Natural killer cell (primary cell): ENCODE measurements around the gene ZNF511. TPM values are rescaled to one million over a fixed set of nuclear protein-coding genes. Genes with fewer than 3 reads are reported as not detected.
A peak's percentile ranks its signal among the peaks of the same experiment; 100 is the strongest.

Experiments used
- ATAC-seq, 3 donors: fragments of 150-1000 bp in 2 of 3; fragments of 200-7000 bp in 1 of 3; cut with Tn5 transposase; 1 replicate in 1 of 3; 2 replicates in 2 of 3; pipeline ENCODE4 v1.10.0; 2021; ENCODE audit warnings: mild to moderate bottlenecking in 2 of 3, moderate library complexity in 2 of 3
- DNase-seq, 2 donors: peaks; one replicate each; pipeline versions ENCODE4 v3.0.0 to v3.0.0-alpha.2; 2013 to 2021; ENCODE audit warnings: mixed read lengths in 1 of 2
- H3K27ac ChIP-seq: one replicate; pipeline ENCODE4 v1.5.1; 2013; ENCODE audit warnings: mild to moderate bottlenecking, low read length
- H3K27me3 ChIP-seq: one replicate; pipeline ENCODE4 v1.6.1; 2013; ENCODE audit warnings: low read length; ENCODE audit not compliant: control insufficient read depth, insufficient read depth
- H3K36me3 ChIP-seq: one replicate; pipeline ENCODE4 v1.6.1; 2013; ENCODE audit warnings: low read length; ENCODE audit not compliant: control insufficient read depth, insufficient read depth
- H3K4me1 ChIP-seq: one replicate; pipeline ENCODE4 v1.6.1; 2013; ENCODE audit warnings: low read length; ENCODE audit not compliant: control insufficient read depth, insufficient read depth
- H3K4me3 ChIP-seq: one replicate; pipeline ENCODE4 v1.5.1; 2013; ENCODE audit warnings: low read length
- H3K9me3 ChIP-seq: one replicate; pipeline ENCODE4 v1.6.1; 2013; ENCODE audit warnings: low read length; ENCODE audit not compliant: control insufficient read depth, insufficient read depth
- H3K27ac Mint-ChIP-seq, 2 donors: one replicate each; pipeline ENCODE4 v1.8.0; 2022; ENCODE audit warnings: mild to moderate bottlenecking in 2 of 2, mixed read lengths in 2 of 2, moderate library complexity in 1 of 2
- H3K27me3 Mint-ChIP-seq, 2 donors: one replicate each; pipeline ENCODE4 v1.8.0; 2022; ENCODE audit warnings: low read depth in 2 of 2, mixed read lengths in 2 of 2
- H3K36me3 Mint-ChIP-seq: one replicate; pipeline ENCODE4 v1.8.0; 2022; ENCODE audit warnings: mixed read lengths
- H3K4me1 Mint-ChIP-seq, 2 donors: one replicate each; pipeline ENCODE4 v1.8.0; 2022; ENCODE audit warnings: mixed read lengths in 2 of 2
- H3K4me3 Mint-ChIP-seq: one replicate; pipeline ENCODE4 v1.8.0; 2022; ENCODE audit warnings: mild to moderate bottlenecking, moderate library complexity, mixed read lengths
- H3K9me3 Mint-ChIP-seq, 2 donors: one replicate each; pipeline ENCODE4 v1.8.0; 2022; ENCODE audit warnings: mixed read lengths in 2 of 2
- WGBS: methylation state at CpG from one replicate; pipeline ENCODE4 v1.1.7; 2013; ENCODE audit warnings: missing lambda C conversion rate; ENCODE audit not compliant: insufficient coverage; 5-methylcytosine and 5-hydroxymethylcytosine counted together
- intact Hi-C: fragments of 100-400 bp; cut with micrococcal nuclease; formaldehyde crosslinking; loops from one replicate; pipeline ENCODE4 v1.14.2; 2022
- total RNA-seq, 4 donors: library from RNA; stranded (reverse); fragments of 120-200 nt in 1 of 4; gene quantifications; one replicate each; pipeline versions ENCODE4 v1.2.3 to v1.2.4, GENCODE V29; 2013 to 2022
- TF ChIP-seq, protein P1 (sequence below): fragments of 200-600 bp; IDR thresholded peaks from one replicate; pipeline ENCODE4 v1.8.0; 2022; ENCODE audit warnings: antibody characterized with exemption

ZNF511 gene
- total RNA-seq, 3 donors from 2014 or later (not counting 1 experiment from before 2014, with no cell fraction given): 28.1 to 39.0 (median 32.4) TPM

- Histone ChIP-seq H3K27ac (no peak overlapping the region), H3K4me1 (peaks cover 3% of the 10 kb centered on the region), H3K4me3 (no peak overlapping the region), H3K27me3 (no peaks in the 10 kb centered on the region), H3K9me3 (no peaks in the 10 kb centered on the region), H3K36me3 (peaks cover 76% of the 10 kb centered on the region)
- H3K9me3 Mint-ChIP-seq: no peaks in the 10 kb centered on the region
- 95% methylated on average over 46 of the region's 46 CpGs for WGBS
- no peak overlapping the region for H3K4me3 Mint-ChIP-seq
- no peaks in the 10 kb centered on the region for H3K27me3 Mint-ChIP-seq
- H3K4me1 Mint-ChIP-seq: peaks cover 0 to 6% of the 10 kb centered on the region in 2 donors
- intact Hi-C loops: no loop called here
- H3K27ac Mint-ChIP-seq: no peak overlapping the region
- DNase-seq: no peak
- ATAC-seq: no peak
- H3K36me3 Mint-ChIP-seq: peaks cover 20% of the 10 kb centered on the region
- TF ChIP-seq, protein P1, sequence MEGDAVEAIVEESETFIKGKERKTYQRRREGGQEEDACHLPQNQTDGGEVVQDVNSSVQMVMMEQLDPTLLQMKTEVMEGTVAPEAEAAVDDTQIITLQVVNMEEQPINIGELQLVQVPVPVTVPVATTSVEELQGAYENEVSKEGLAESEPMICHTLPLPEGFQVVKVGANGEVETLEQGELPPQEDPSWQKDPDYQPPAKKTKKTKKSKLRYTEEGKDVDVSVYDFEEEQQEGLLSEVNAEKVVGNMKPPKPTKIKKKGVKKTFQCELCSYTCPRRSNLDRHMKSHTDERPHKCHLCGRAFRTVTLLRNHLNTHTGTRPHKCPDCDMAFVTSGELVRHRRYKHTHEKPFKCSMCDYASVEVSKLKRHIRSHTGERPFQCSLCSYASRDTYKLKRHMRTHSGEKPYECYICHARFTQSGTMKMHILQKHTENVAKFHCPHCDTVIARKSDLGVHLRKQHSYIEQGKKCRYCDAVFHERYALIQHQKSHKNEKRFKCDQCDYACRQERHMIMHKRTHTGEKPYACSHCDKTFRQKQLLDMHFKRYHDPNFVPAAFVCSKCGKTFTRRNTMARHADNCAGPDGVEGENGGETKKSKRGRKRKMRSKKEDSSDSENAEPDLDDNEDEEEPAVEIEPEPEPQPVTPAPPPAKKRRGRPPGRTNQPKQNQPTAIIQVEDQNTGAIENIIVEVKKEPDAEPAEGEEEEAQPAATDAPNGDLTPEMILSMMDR: no peak
Measured at GRCh38 chr10:133287832-133288500, 20.7 kb upstream of the ZNF511 start.

DNA sequence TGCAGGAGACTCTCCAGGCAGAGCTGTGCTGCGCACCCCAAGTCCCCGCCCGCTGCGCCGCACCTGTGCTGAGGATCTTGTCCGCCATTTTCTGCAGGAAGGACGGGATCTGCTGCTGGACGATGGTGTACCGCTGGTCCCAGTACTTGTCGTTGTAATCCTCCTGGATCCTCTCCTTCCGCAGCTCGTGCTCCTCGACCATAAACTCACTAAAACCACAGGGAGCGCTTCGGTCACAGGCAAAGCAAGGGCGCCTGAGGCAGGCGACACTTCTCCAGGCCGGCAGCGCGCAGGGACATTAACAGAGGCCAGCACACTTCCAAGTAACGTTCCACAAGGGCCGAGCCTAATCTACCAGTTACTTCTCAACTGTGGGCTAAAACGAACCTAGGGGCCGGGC, 19.0 kb upstream of the ZNF511 start:
- no peak for DNase-seq
- ATAC-seq: no peak
- Histone ChIP-seq H3K36me3 (peaks cover 76% of the 10 kb centered on the region), H3K4me1 (peaks cover 7% of the 10 kb centered on the region), H3K27me3 (no peaks in the 10 kb centered on the region), H3K4me3 (no peak overlapping the region), H3K27ac (no peak overlapping the region), H3K9me3 (no peaks in the 10 kb centered on the region)
- TF ChIP-seq, protein P1: no peak
- Mint-ChIP-seq H3K27me3 (no peaks in the 10 kb centered on the region), H3K27ac (no peak overlapping the region), H3K4me3 (no peak overlapping the region), H3K9me3 (no peaks in the 10 kb centered on the region), H3K4me1 (peaks cover 0 to 6% of the 10 kb centered on the region in 2 donors), H3K36me3 (peaks cover 16% of the 10 kb centered on the region)
- 94% methylated on average over 24 of the region's 24 CpGs for WGBS
- intact Hi-C loops: no loop called here

GRCh38 chr10:133292919-133293809, 15.6 kb upstream of the ZNF511 start:
- H3K9me3 Mint-ChIP-seq: no peaks in the 10 kb centered on the region
- H3K27me3 Mint-ChIP-seq: no peaks in the 10 kb centered on the region
- WGBS: 96% methylated on average over 38 of the region's 38 CpGs
- TF ChIP-seq, protein P1: no peak
- DNase-seq: no peak
- ATAC-seq: peak in 2 of 3 donors; percentile 15 to 34
- H3K36me3 Mint-ChIP-seq: peaks cover 6% of the 10 kb centered on the region
- H3K4me1 Mint-ChIP-seq: no peaks in the 10 kb centered on the region
- Histone ChIP-seq H3K4me1 (peaks cover 7% of the 10 kb centered on the region), H3K9me3 (no peaks in the 10 kb centered on the region), H3K36me3 (peaks cover 78% of the 10 kb centered on the region), H3K27me3 (no peaks in the 10 kb centered on the region), H3K27ac (no peak overlapping the region), H3K4me3 (no peak overlapping the region)
- intact Hi-C loops: no loop called here
- no peak overlapping the region for H3K27ac Mint-ChIP-seq
- H3K4me3 Mint-ChIP-seq: no peak overlapping the region
